Loucy (cell line): ENCODE data around the gene STK11IP.

Source experiments
- EZH2phosphoT487 ChIP-seq: fragments of 200-600 bp; IDR thresholded peaks from 2 replicates; pipeline ENCODE4 v1.6.1; 2018; ENCODE audit warnings: antibody characterized with exemption, mild to moderate bottlenecking, moderate library complexity, borderline replicate concordance
- TF ChIP-seq, protein P1 (sequence below): fragments of 200-600 bp; sonication (generic); conservative IDR thresholded peaks from 2 replicates; pipeline ENCODE4 v1.5.1; 2014; ENCODE audit warnings: mild to moderate bottlenecking, antibody characterized with exemption, low read length

DNA sequence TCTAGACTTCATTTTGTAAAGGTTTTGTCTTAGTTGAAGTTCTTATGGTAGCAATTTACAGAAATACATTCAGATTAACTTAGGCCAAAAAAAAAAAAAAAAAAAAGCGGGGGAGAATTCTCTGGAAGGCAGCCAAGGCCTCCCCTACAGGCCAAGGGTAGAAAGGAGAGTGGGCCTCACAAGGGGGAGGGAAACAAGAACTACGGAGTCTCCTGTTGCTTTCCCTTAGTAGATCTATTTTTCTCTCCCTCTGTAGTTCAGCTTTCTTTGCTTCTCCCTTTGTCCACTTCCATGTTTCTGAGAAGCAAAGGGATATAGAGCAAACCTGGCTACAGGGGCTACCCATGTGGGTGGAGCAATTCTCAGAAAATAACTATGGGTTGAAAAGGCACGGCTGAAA is 2.4 kb upstream of the STK11IP start:
- TF ChIP-seq, protein P1, sequence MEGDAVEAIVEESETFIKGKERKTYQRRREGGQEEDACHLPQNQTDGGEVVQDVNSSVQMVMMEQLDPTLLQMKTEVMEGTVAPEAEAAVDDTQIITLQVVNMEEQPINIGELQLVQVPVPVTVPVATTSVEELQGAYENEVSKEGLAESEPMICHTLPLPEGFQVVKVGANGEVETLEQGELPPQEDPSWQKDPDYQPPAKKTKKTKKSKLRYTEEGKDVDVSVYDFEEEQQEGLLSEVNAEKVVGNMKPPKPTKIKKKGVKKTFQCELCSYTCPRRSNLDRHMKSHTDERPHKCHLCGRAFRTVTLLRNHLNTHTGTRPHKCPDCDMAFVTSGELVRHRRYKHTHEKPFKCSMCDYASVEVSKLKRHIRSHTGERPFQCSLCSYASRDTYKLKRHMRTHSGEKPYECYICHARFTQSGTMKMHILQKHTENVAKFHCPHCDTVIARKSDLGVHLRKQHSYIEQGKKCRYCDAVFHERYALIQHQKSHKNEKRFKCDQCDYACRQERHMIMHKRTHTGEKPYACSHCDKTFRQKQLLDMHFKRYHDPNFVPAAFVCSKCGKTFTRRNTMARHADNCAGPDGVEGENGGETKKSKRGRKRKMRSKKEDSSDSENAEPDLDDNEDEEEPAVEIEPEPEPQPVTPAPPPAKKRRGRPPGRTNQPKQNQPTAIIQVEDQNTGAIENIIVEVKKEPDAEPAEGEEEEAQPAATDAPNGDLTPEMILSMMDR, result 0 out of 2 replicates have a peak, but pooled peaks have one; percentile 8
- no peak for TF ChIP-seq EZH2phosphoT487
